Body of pancreas (tissue), 4 donors: ENCODE results near the gene ARHGAP26. TPM values are rescaled to one million over a fixed set of nuclear protein-coding genes. Genes with fewer than 3 reads are reported as not detected.

Experiments
- ATAC-seq: fragments of 150-250 bp; one replicate; pipeline ENCODE4 v1.9.1; 2016
- DNase-seq, 4 donors: peaks; one replicate each; pipeline ENCODE4 v3.0.0-alpha.2; 2019
- H3K27ac ChIP-seq, 4 donors: fragments of 200-600 bp; sonication (generic); 1 replicate in 3 of 4; 2 replicates in 1 of 4; pipeline versions ENCODE4 v1.5.1 to v1.6.1; 2016 to 2019; ENCODE audit warnings: mild to moderate bottlenecking in 1 of 4, mixed read lengths in 1 of 4, moderate library complexity in 1 of 4
- H3K27me3 ChIP-seq, 2 donors: fragments of 200-600 bp; sonication (generic); one replicate each; pipeline ENCODE4 v1.6.0; 2016; ENCODE audit warnings: mild to moderate bottlenecking in 1 of 2
- H3K36me3 ChIP-seq, 2 donors: fragments of 200-600 bp; sonication (generic); replicated peaks in 1 of 2; 2 replicates each; pipeline ENCODE4 v1.5.1; 2016; ENCODE audit warnings: low read depth in 2 of 2; ENCODE audit not compliant: insufficient read depth in 1 of 2
- H3K4me1 ChIP-seq: fragments of 200-600 bp; sonication (generic); one replicate; pipeline ENCODE4 v1.6.0; 2016
- H3K4me3 ChIP-seq, 2 donors: fragments of 200-600 bp; sonication (generic); 1 replicate in 1 of 2; 2 replicates in 1 of 2; pipeline ENCODE4 v1.5.1; 2016 to 2019
- H3K9me3 ChIP-seq, 3 donors: fragments of 200-600 bp; sonication (generic); 1 replicate in 2 of 3; 2 replicates in 1 of 3; pipeline ENCODE4 v1.5.1; 2016
- CTCF ChIP-seq, 7 experiments: fragments of 450-650 bp in 4 of 7; fragments of 200-600 bp in 3 of 7; sonication (generic) in 3 of 7; IDR thresholded peaks; one replicate each; pipeline ENCODE4 v1.5.1; 2016 to 2019; ENCODE audit warnings: antibody characterized with exemption in 7 of 7
- POLR2A ChIP-seq, 3 donors: fragments of 450-650 bp; IDR thresholded peaks; one replicate each; pipeline ENCODE4 v1.6.1; 2016; ENCODE audit warnings: antibody characterized with exemption in 3 of 3, mild to moderate bottlenecking in 2 of 3
- WGBS, 2 donors: methylation state at CpG; one replicate each; pipeline ENCODE4 v1.1.5; 2017; 5-methylcytosine and 5-hydroxymethylcytosine counted together
- intact Hi-C: fragments of 100-400 bp; cut with DNase I; formaldehyde crosslinking; loops from one replicate; pipeline ENCODE4 v1.15.1; 2023
- total RNA-seq, 2 donors: library from RNA; depleted of rRNA; stranded (reverse); fragments of >200 nt; gene quantifications; one replicate each; pipeline ENCODE4 v1.1.0, GENCODE V29; 2016

The ARHGAP26 gene
- total RNA-seq, 2 donors from 2014 or later, result 12.5 to 14.2 TPM

DNA sequence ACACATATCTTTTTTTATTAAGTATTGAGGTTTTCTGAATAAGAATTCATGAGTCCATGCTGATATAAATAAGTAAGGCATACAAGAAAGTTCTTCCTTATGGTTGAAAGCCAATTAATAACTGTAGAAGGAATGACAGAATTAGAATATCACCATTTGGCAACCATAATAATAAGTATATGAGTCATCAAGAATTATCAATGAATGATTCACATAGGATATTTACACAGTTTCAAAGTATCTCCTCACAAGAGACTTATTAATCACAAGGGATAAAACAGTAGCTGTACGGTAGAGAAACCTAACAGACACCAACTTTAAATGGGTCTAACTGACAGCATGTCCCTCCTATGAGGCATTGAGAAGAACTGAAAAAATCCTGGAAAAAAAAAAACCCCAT, 471.7 kb downstream of the ARHGAP26 start:
- DNase-seq (no peak), ATAC-seq (no peak)
- TF ChIP-seq CTCF (IDR thresholded peaks at IDR 0.05) (no peak), POLR2A (IDR thresholded peaks at IDR 0.05) (no peak)
- Histone ChIP-seq H3K36me3 (no peaks in the 10 kb centered on the region), H3K4me3 (no peak overlapping the region), H3K27ac (no peak overlapping the region), H3K9me3 (no peaks in the 10 kb centered on the region), H3K27me3 (no peaks in the 10 kb centered on the region), H3K4me1 (no peaks in the 10 kb centered on the region)
- intact Hi-C loops, result no loop called here
- 26 to 38% methylated on average over 1 of the region's 1 CpG for WGBS, 2 donors

- no peak for TF ChIP-seq CTCF (IDR thresholded peaks at IDR 0.05)
- TF ChIP-seq POLR2A (IDR thresholded peaks at IDR 0.05), result no peak
- H3K36me3 ChIP-seq, result no peaks in the 10 kb centered on the region
- DNase-seq (no peak), ATAC-seq (no peak)
- 86 to 90% methylated on average over 6 of the region's 6 CpGs for WGBS, 2 donors
- H3K4me3 ChIP-seq, result no peak overlapping the region
- no peaks in the 10 kb centered on the region for H3K9me3 ChIP-seq
- no peak overlapping the region for H3K27ac ChIP-seq
- no peaks in the 10 kb centered on the region for H3K4me1 ChIP-seq
- intact Hi-C loops, result no loop called here
- no peaks in the 10 kb centered on the region for H3K27me3 ChIP-seq
These were observed 472.9 kb downstream of the ARHGAP26 start for GRCh38 chr5:143243103-143243502.

GRCh38 chr5:143244000-143244736, 474.0 kb downstream of the ARHGAP26 start:
- intact Hi-C loops, result no loop called here
- Histone ChIP-seq H3K4me3 (no peak overlapping the region), H3K36me3 (no peaks in the 10 kb centered on the region), H3K27ac (peak overlapping the region in 2 of 4 donors; percentile 35 to 45), H3K4me1 (no peaks in the 10 kb centered on the region), H3K27me3 (no peaks in the 10 kb centered on the region), H3K9me3 (no peaks in the 10 kb centered on the region)
- DNase-seq (peak; percentile 24 to 62 (median 42)), ATAC-seq (peak; percentile 79)
- 62 to 63% methylated on average over 16 of the region's 16 CpGs for WGBS, 2 donors
- no peak for TF ChIP-seq CTCF (IDR thresholded peaks at IDR 0.05)
- TF ChIP-seq POLR2A (IDR thresholded peaks at IDR 0.05), result no peak

- no peaks in the 10 kb centered on the region for H3K27me3 ChIP-seq
- TF ChIP-seq CTCF (IDR thresholded peaks at IDR 0.05) (no peak), POLR2A (IDR thresholded peaks at IDR 0.05) (no peak)
- H3K27ac ChIP-seq, result no peak overlapping the region
These were observed 474.8 kb downstream of the ARHGAP26 start for GRCh38 chr5:143244990-143245389.

More at GRCh38 chr5:143244990-143245389, 474.8 kb downstream of the ARHGAP26 start:
- intact Hi-C loops, result no loop called here
- no peak overlapping the region for H3K4me3 ChIP-seq
- WGBS, 2 donors, result 88 to 100% methylated on average over 2 of the region's 2 CpGs
- no peak for DNase-seq
- no peaks in the 10 kb centered on the region for H3K9me3 ChIP-seq
- no peak for ATAC-seq
- H3K4me1 ChIP-seq, result no peaks in the 10 kb centered on the region
- H3K36me3 ChIP-seq, result no peaks in the 10 kb centered on the region
